Activated CD4-positive, alpha-beta T cell treated with anti-CD3 and anti-CD28 coated beads, Interleukin-2, Interleukin-6, amounts not matched to agents 100 ng/mL and 50 ng/mL, durations not matched to agents 16 hours and 8 hours (primary cell): ENCODE measurements around the gene TRIM67.

Source experiments
- DNase-seq: peaks from one replicate; pipeline ENCODE4 v3.0.0-alpha.2; 2020

Gene TRIM67

GRCh38 chr1:231236938-231237337, 75.1 kb downstream of the TRIM67 start:
- DNase-seq = no peak

- DNase-seq = no peak
These were observed 76.4 kb downstream of the TRIM67 start for GRCh38 chr1:231238298-231238697.

GRCh38 chr1:231240531-231240882, 78.6 kb downstream of the TRIM67 start:
- DNase-seq = no peak

GRCh38 chr1:231240883-231241735, 79.3 kb downstream of the TRIM67 start, which contains the start of gene GNPAT:
TSS of gene GNPAT (plus strand) at chr1:231241212. CDS start at chr1:231241379, 167 bp downstream.
- peak; percentile 94 for DNase-seq

GRCh38 chr1:231241750-231242149, 79.9 kb downstream of the TRIM67 start:
- peak; percentile 7 for DNase-seq

GRCh38 chr1:231242516-231243198, 80.8 kb downstream of the TRIM67 start:
- DNase-seq = peak; percentile 7

- no peak for DNase-seq
These were observed 86.9 kb downstream of the TRIM67 start for GRCh38 chr1:231248778-231249177.

- DNase-seq = no peak
These were observed 90.5 kb downstream of the TRIM67 start for GRCh38 chr1:231252336-231252735.

- DNase-seq = no peak
These were observed 98.5 kb downstream of the TRIM67 start for GRCh38 chr1:231260351-231260750.

- DNase-seq = no peak
These were observed 102.8 kb downstream of the TRIM67 start for GRCh38 chr1:231264642-231265041.

GRCh38 chr1:231265379-231265778, 103.5 kb downstream of the TRIM67 start:
- no peak for DNase-seq

GRCh38 chr1:231266811-231267322, 105.0 kb downstream of the TRIM67 start:
- no peak for DNase-seq
